Subcutaneous abdominal adipose tissue (tissue), 5 donors: ENCODE results near the gene DNAH2.

ENCODE experiments used
- H3K27ac ChIP-seq: one replicate; pipeline ENCODE4 v1.7.0; 2013; ENCODE audit warnings: low read depth, mild to moderate bottlenecking, inconsistent platforms, low read length, moderate library complexity
- H3K27me3 ChIP-seq, 5 donors: one replicate each; pipeline ENCODE4 v1.7.0; 2013; ENCODE audit warnings: low read length in 5 of 5, inconsistent platforms in 1 of 5; ENCODE audit not compliant: control insufficient read depth in 5 of 5, insufficient read depth in 4 of 5
- H3K36me3 ChIP-seq, 5 donors: one replicate each; pipeline ENCODE4 v1.7.0; 2013; ENCODE audit warnings: low read length in 5 of 5; ENCODE audit not compliant: control insufficient read depth in 5 of 5, insufficient read depth in 5 of 5
- H3K4me1 ChIP-seq, 5 donors: one replicate each; pipeline ENCODE4 v1.7.0; 2013; ENCODE audit warnings: low read length in 5 of 5, mild to moderate bottlenecking in 3 of 5, moderate library complexity in 1 of 5; ENCODE audit not compliant: control insufficient read depth in 5 of 5, insufficient read depth in 5 of 5
- H3K4me3 ChIP-seq, 5 donors: one replicate each; pipeline ENCODE4 v1.7.0; 2013; ENCODE audit warnings: low read length in 5 of 5, low read depth in 1 of 5
- H3K9ac ChIP-seq, 5 donors: one replicate each; pipeline ENCODE4 v1.7.0; 2013; ENCODE audit warnings: low read length in 5 of 5, mild to moderate bottlenecking in 4 of 5, moderate library complexity in 3 of 5
- H3K9me3 ChIP-seq, 5 donors: one replicate each; pipeline ENCODE4 v1.7.0; 2013; ENCODE audit warnings: low read length in 5 of 5; ENCODE audit not compliant: control insufficient read depth in 5 of 5
- donor health status: healthy.
- donor health status: healthy.
- donor health status: healthy.
- donor health status: healthy.
- donor health status: healthy.

DNAH2 gene

GRCh38 chr17:7841915-7842379, 124.4 kb downstream of the DNAH2 start:
- peaks cover 14 to 69% (median 54%) of the 10 kb centered on the region in 5 donors for H3K4me1 ChIP-seq
- peak overlapping the region; percentile 92 to 100 (median 99) for H3K9ac ChIP-seq
- H3K36me3 ChIP-seq = peaks cover 0 to 27% (median 15%) of the 10 kb centered on the region in 5 donors
- peak overlapping the region; percentile 100 for H3K27ac ChIP-seq
- no peaks in the 10 kb centered on the region for H3K9me3 ChIP-seq
- H3K27me3 ChIP-seq = peaks cover 0 to 6% (median 0%) of the 10 kb centered on the region in 5 donors
- H3K4me3 ChIP-seq = peak overlapping the region; percentile 77 to 94 (median 91)

DNA sequence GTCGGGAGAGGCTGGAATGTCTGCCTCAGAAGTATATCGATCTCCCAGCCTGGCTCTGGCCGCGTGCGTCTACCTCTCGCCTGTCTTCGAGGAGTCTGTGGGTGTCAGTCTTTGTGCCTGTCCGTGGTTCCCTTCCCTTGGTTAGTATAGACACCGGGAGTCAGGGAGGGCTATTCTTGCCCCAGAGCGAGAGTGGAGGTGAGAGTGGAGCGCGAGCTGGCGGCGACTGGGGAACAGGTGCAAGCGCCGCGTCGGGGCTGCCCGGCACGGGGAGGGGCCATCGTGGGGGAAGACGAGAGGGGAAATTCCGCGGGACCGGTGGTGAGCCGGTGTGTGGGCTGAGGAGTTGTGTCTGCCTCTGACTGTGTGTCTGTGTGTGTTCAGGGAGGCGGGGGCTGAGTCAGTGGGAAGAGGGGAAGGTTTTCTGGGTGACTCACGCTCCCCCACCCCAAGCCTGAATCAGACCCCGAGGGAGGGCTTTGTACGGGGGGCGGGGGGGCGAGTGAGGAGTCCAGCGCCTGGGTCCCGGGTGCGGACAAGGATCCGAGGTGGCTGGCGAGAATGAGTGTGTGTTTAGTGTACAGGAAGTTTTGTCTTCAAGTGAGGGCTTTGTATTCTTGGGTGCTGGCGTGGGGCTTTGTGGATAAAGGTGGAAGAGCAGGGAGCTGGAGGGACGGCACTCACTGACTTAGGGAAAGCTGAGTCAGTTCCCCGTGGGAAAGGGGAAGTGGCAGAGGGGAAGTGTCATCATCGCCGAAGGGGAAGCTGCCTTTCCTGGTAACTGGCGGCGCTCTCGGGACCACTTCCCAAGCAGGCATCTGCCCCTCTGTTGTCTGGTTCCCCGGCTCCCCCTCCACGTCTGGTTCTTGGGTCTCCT, 125.1 kb downstream of the DNAH2 start:
- H3K36me3 ChIP-seq = peaks cover 0 to 32% (median 20%) of the 10 kb centered on the region in 5 donors
- peak overlapping the region; percentile 92 to 100 (median 99) for H3K9ac ChIP-seq
- peaks cover 12 to 62% (median 48%) of the 10 kb centered on the region in 5 donors for H3K4me1 ChIP-seq
- peak overlapping the region; percentile 77 to 94 (median 91) for H3K4me3 ChIP-seq
- no peaks in the 10 kb centered on the region for H3K9me3 ChIP-seq
- H3K27me3 ChIP-seq = peaks cover 0 to 6% (median 0%) of the 10 kb centered on the region in 5 donors
- H3K27ac ChIP-seq = peak overlapping the region; percentile 100

GRCh38 chr17:7843257-7843535, 125.7 kb downstream of the DNAH2 start:
- Histone ChIP-seq H3K27ac (peak overlapping the region; percentile 100), H3K4me3 (peak overlapping the region; percentile 77 to 94 (median 83)), H3K4me1 (peaks cover 12 to 58% (median 45%) of the 10 kb centered on the region in 5 donors), H3K9ac (peak overlapping the region; percentile 92 to 100 (median 99)), H3K36me3 (peaks cover 0 to 36% (median 24%) of the 10 kb centered on the region in 5 donors), H3K27me3 (peaks cover 0 to 6% (median 0%) of the 10 kb centered on the region in 5 donors), H3K9me3 (no peaks in the 10 kb centered on the region)

DNA sequence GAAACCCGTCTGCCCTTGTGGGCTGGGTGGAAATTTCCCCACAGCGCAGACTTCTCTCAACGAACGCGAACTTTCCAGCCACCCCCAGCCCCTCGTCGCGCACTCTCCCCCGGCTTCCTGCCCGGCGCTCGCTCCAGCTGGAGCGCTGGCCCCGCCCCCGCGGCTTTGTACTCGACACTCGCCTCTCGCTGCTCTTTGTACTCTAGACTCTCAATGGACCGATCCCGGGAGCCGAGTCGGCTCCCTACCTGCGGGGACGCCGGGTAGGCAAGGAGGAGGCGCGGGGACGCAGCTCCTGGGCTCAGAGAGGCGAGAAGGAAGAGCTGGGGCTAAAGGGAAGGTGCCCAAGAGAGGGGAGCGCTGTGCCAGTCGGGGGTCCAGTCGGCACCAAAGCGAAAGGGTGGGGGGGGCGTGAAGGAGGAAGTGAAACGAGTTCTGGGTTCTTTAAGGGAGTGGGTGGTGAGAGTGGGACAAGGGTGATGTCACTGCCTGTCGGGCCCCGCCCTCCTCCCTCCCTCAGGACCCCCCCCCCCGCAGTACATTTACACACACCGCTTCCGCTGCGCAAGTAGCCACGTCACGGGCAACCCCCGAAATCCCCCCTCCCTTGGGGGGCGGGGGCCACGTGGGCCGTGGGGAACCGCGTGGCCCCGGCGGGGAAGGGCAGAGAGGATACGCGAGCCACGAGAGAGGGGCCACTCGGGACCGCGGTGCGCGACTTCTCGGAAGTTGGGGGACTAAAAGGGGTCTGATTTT, 126.2 kb downstream of the DNAH2 start:
- H3K4me1 ChIP-seq = peaks cover 12 to 54% (median 41%) of the 10 kb centered on the region in 5 donors

DNA sequence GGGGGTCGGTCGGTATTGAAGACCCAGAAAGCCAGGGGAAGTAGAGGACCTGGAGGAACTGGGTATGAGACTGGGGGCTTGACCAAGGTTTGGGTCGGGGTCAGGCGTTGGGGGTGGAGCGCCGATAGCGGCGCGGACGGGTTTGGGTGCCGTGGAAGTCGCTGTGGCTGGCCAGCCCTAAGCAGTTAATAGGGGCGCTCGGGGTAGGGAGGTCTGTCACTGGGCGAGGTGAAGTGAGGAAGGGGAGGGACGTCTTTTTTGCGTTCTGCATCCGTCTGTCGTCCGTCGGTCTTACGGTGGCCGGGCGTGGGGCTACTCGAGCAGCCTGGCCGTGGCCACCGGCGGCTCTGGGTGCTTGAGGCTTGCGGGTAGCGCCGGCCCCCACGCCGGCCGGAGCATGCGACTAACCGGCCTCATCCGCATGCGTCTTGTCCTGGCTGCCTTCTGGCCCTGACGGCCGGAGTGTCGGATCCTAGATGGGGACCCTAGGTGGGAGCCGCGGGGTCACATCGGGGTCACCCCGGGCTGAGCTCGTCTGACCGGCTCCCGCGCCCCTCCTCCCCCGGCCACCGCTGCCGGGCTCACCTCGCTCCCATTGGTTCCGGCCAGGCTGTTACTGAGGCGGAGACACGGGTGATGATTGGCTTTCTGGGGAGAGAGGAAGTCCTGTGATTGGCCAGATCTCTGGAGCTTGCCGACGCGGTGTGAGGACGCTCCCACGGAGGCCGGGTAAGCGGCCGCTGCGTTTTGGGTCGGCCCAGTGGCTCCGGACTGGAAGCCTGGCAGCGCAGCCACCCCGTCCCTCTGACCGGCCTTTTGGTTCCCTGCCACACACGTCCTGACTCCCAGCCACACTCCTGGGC, 127.0 kb downstream of the DNAH2 start:
- H3K27me3 ChIP-seq = peaks cover 0 to 6% (median 0%) of the 10 kb centered on the region in 5 donors
- H3K9ac ChIP-seq = peak overlapping the region; percentile 81 to 98 (median 95)
- H3K9me3 ChIP-seq = no peaks in the 10 kb centered on the region
- peaks cover 12 to 46% (median 34%) of the 10 kb centered on the region in 5 donors for H3K4me1 ChIP-seq
- peaks cover 0 to 46% (median 33%) of the 10 kb centered on the region in 5 donors for H3K36me3 ChIP-seq
- peak overlapping the region; percentile 68 to 94 (median 91) for H3K4me3 ChIP-seq
- H3K27ac ChIP-seq = peak overlapping the region; percentile 100

More for the DNA sequence above, 126.2 kb downstream of the DNAH2 start:
- H3K9ac ChIP-seq = peak overlapping the region; percentile 92 to 100 (median 99)
- H3K4me3 ChIP-seq = peak overlapping the region; percentile 79 to 94 (median 91)
- peaks cover 0 to 6% (median 0%) of the 10 kb centered on the region in 5 donors for H3K27me3 ChIP-seq
- H3K36me3 ChIP-seq = peaks cover 0 to 41% (median 26%) of the 10 kb centered on the region in 5 donors
- H3K27ac ChIP-seq = peak overlapping the region; percentile 100
- H3K9me3 ChIP-seq = no peaks in the 10 kb centered on the region

DNA sequence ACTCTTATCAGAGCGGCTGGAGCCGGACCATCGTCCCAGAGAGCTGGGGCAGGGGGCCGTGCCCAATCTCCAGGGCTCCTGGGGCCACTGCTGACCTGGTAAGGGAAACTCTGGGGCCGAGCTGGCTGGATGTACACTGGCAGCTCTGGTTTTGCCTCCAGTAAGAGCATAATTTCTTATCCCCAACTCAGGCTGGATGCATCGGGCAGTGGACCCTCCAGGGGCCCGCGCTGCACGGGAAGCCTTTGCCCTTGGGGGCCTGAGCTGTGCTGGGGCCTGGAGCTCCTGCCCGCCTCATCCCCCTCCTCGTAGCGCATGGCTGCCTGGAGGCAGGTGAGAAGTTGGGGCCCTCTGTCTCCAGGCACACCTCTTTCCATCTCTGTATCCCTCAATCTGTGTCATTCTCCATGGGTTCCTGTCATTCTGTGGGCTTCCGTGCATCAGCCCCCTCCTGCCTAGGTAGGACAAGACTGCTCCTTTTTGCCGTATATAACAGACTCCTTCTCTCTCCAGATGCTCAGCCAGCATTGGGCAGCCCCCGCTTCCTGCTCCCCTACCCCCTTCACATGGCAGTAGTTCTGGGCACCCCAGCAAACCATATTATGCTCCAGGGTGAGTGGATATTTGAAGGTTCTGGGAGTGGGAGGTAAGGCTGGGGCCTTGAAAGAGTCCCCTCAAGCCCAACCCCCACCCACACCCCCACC, 128.0 kb downstream of the DNAH2 start:
- Histone ChIP-seq H3K9ac (peak overlapping the region in 4 of 5 donors; percentile 92 to 98 (median 96)), H3K36me3 (peaks cover 0 to 51% (median 43%) of the 10 kb centered on the region in 5 donors), H3K9me3 (no peaks in the 10 kb centered on the region), H3K4me1 (peaks cover 12 to 40% (median 27%) of the 10 kb centered on the region in 5 donors), H3K27me3 (peaks cover 0 to 6% (median 0%) of the 10 kb centered on the region in 5 donors), H3K4me3 (peak overlapping the region; percentile 48 to 94 (median 91)), H3K27ac (peak overlapping the region; percentile 100)

- H3K36me3 ChIP-seq = peaks cover 0 to 56% (median 49%) of the 10 kb centered on the region in 5 donors
- H3K4me1 ChIP-seq = peaks cover 9 to 36% (median 21%) of the 10 kb centered on the region in 5 donors
These were observed 128.7 kb downstream of the DNAH2 start for GRCh38 chr17:7846063-7846735.

DNA sequence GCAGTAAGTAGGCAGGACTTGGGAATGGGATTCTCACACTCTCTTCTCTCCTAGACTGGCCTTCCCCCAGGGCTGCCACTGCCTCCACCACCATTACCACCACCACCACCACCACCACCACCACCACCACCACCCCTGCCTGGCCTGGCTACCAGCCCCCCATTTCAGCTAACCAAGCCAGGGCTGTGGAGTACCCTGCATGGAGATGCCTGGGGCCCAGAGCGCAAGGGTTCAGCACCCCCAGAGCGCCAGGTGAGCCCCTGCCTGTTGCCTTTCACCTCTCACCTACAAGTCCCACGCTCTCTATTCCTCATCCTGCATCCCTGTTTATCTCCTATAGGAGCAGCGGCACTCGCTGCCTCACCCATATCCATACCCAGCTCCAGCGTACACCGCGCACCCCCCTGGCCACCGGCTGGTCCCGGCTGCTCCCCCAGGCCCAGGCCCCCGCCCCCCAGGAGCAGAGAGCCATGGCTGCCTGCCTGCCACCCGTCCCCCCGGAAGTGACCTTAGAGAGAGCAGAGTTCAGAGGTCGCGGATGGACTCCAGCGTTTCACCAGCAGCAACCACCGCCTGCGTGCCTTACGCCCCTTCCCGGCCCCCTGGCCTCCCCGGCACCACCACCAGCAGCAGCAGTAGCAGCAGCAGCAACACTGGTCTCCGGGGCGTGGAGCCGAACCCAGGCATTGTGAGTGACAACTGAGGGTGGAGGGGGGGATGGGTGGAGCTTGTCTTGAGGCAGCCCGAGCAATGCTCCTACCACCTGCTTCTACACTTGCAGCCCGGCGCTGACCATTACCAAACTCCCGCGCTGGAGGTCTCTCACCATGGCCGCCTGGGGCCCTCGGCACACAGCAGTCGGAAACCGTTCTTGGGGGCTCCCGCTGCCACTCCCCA, 129.5 kb downstream of the DNAH2 start:
- no peaks in the 10 kb centered on the region for H3K9me3 ChIP-seq
- H3K27ac ChIP-seq = no peak overlapping the region
- H3K36me3 ChIP-seq = peaks cover 0 to 63% (median 56%) of the 10 kb centered on the region in 5 donors
- peaks cover 6 to 40% (median 22%) of the 10 kb centered on the region in 5 donors for H3K4me1 ChIP-seq
- no peak overlapping the region for H3K9ac ChIP-seq
- H3K4me3 ChIP-seq = peak overlapping the region in 1 of 5 donors; percentile 16
- peaks cover 0 to 6% (median 0%) of the 10 kb centered on the region in 5 donors for H3K27me3 ChIP-seq

More at GRCh38 chr17:7846063-7846735, 128.7 kb downstream of the DNAH2 start:
- peaks cover 0 to 6% (median 0%) of the 10 kb centered on the region in 5 donors for H3K27me3 ChIP-seq
- H3K9me3 ChIP-seq = no peaks in the 10 kb centered on the region
- peak overlapping the region in 3 of 5 donors; percentile 6 to 17 (median 16) for H3K4me3 ChIP-seq
- no peak overlapping the region for H3K9ac ChIP-seq
- no peak overlapping the region for H3K27ac ChIP-seq
